Lung (tissue), 12 donors: Measurements from ENCODE around the gene PIGV. TPM values are rescaled to one million over a fixed set of nuclear protein-coding genes. Genes with fewer than 3 reads are reported as not detected.
"Not testable (repeated sequence)": the region's sequence is repeated elsewhere in the genome, so short reads cannot be mapped to it uniquely, and the experiment has no call there.

Source experiments
- ATAC-seq: fragments of 200-7000 bp; cut with Tn5 transposase; one replicate; pipeline ENCODE4 v1.9.1; 2020; ENCODE audit warnings: moderate number of reproducible peaks; ENCODE audit not compliant: insufficient read depth, low FRiP score
- DNase-seq, 3 donors: peaks; one replicate each; pipeline ENCODE4 v3.0.0-alpha.2; 2013 to 2017
- H3K27ac ChIP-seq, 2 donors: one replicate each; pipeline ENCODE4 v1.5.1; 2013; ENCODE audit warnings: mild to moderate bottlenecking in 2 of 2, moderate library complexity in 2 of 2, control low read depth in 1 of 2, inconsistent platforms in 1 of 2, low read depth in 1 of 2, low read length in 1 of 2
- H3K27me3 ChIP-seq, 3 donors: one replicate each; pipeline ENCODE4 v1.5.1; 2013; ENCODE audit warnings: low read length in 2 of 3; ENCODE audit not compliant: control insufficient read depth in 3 of 3, insufficient read depth in 3 of 3
- H3K36me3 ChIP-seq, 4 donors: one replicate each; pipeline ENCODE4 v1.5.1; 2013; ENCODE audit warnings: low read length in 4 of 4, mild to moderate bottlenecking in 1 of 4, moderate library complexity in 1 of 4; ENCODE audit not compliant: control insufficient read depth in 4 of 4, insufficient read depth in 4 of 4
- H3K4me1 ChIP-seq, 5 donors: one replicate each; pipeline ENCODE4 v1.5.1; 2013; ENCODE audit warnings: low read length in 5 of 5, mild to moderate bottlenecking in 2 of 5, moderate library complexity in 1 of 5; ENCODE audit not compliant: control insufficient read depth in 5 of 5, insufficient read depth in 5 of 5
- H3K4me3 ChIP-seq: one replicate; pipeline ENCODE4 v1.5.1; 2013; ENCODE audit warnings: mild to moderate bottlenecking, control low read depth, moderate library complexity
- H3K9ac ChIP-seq, 2 donors: one replicate each; pipeline ENCODE4 v1.5.1; 2013; ENCODE audit warnings: low read length in 2 of 2, control low read depth in 1 of 2; ENCODE audit not compliant: insufficient read depth in 1 of 2
- H3K9me3 ChIP-seq, 4 donors: one replicate each; pipeline ENCODE4 v1.5.1; 2013; ENCODE audit warnings: low read length in 3 of 4, mild to moderate bottlenecking in 1 of 4, moderate library complexity in 1 of 4; ENCODE audit not compliant: control insufficient read depth in 4 of 4, insufficient read depth in 3 of 4
- CTCF ChIP-seq: IDR thresholded peaks from 2 replicates; pipeline ENCODE4 v1.5.1; 2012; ENCODE audit warnings: mild to moderate bottlenecking; ENCODE audit errors: control extremely low read depth, extremely low read depth
- WGBS, 2 donors: extraction: QIAGEN DNeasy Blood & Tissue Kit; methylation state at CpG; one replicate each; pipeline ENCODE4 v1.1.7; 2013; 5-methylcytosine and 5-hydroxymethylcytosine counted together
- polyA plus RNA-seq, 2 donors: library from polyadenylated mRNA; stranded (reverse); fragments of 200-250 nt; gene quantifications; one replicate each; pipeline ENCODE4 v1.2.1, GENCODE V29; 2013
- total RNA-seq, 2 donors: library from RNA; depleted of rRNA in 1 of 2; stranded (reverse); fragments of >200 nt in 1 of 2; gene quantifications; one replicate each; pipeline ENCODE4 v1.2.1, GENCODE V29; 2014 to 2021
- donor health status: control.
- donor health status: control.
- donor health status: Bipolar disorder and iron deficiency.
- donor health status: healthy.
- donor health status: DM: yes; HTN: yes; CAD: no.

The PIGV gene
- total and polyA plus RNA-seq, 4 donors = 6.8 to 14.3 (median 13.0) TPM

DNA sequence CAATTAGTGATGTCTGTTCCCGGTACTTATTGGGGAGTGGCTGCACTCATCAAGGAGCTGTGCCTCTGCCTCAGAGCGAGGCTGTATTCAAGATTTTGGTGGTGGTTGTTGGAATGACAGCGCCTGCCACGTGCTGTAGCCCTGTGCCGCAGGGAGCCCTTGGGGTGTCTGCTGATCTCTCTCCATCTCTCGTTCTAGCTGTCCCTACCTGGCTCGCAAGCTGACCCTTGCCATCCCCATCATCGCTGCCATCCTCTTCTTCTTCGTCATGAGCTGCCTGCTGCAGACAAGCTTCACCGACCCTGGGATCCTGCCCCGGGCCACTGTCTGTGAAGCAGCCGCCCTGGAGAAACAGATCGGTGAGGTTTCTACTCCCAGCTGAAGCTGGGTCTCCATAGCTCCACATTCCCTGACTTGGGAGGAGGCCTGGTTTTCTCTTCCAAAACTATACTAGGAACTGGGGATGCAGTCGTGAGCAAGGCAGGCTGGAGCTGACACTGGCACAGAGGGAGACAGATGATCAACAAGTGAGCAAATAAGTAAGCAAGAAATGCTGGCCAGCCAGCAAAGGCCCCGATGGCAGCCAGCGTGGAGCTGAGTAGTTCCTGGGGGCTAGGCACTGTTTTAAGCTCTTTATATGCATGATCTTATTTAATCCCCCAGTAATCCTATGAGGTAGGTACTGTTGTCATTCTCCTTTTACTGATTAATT is 44.7 kb downstream of the PIGV start:
- DNase-seq (no peak), ATAC-seq (no peak)
- Histone ChIP-seq H3K4me3 (no peak overlapping the region), H3K9me3 (no peaks in the 10 kb centered on the region), H3K27me3 (no peaks in the 10 kb centered on the region), H3K9ac (no peak overlapping the region), H3K27ac (peak overlapping the region in 1 of 2 donors; percentile 28), H3K36me3 (peaks cover 0 to 34% (median 23%) of the 10 kb centered on the region in 4 donors), H3K4me1 (peaks cover 0 to 20% (median 12%) of the 10 kb centered on the region in 5 donors)
- WGBS, 2 donors = 91 to 92% methylated on average over 16 of the region's 16 CpGs
- no peak for TF ChIP-seq CTCF

GRCh38 chr1:26833432-26834405 is 46.0 kb downstream of the PIGV start:
- no peak overlapping the region for H3K4me3 ChIP-seq
- ATAC-seq (peak; percentile 60), DNase-seq (no peak)
- H3K27ac ChIP-seq = peak overlapping the region in 1 of 2 donors; percentile 45
- H3K27me3 ChIP-seq = no peaks in the 10 kb centered on the region
- no peaks in the 10 kb centered on the region for H3K9me3 ChIP-seq
- TF ChIP-seq CTCF = peak; percentile 9
- no peak overlapping the region for H3K9ac ChIP-seq
- peaks cover 0 to 39% (median 23%) of the 10 kb centered on the region in 4 donors for H3K36me3 ChIP-seq
- WGBS, 2 donors = 52 to 70% methylated on average over 23 of the region's 23 CpGs
- H3K4me1 ChIP-seq = peaks cover 0 to 8% (median under 1%) of the 10 kb centered on the region in 5 donors

DNA sequence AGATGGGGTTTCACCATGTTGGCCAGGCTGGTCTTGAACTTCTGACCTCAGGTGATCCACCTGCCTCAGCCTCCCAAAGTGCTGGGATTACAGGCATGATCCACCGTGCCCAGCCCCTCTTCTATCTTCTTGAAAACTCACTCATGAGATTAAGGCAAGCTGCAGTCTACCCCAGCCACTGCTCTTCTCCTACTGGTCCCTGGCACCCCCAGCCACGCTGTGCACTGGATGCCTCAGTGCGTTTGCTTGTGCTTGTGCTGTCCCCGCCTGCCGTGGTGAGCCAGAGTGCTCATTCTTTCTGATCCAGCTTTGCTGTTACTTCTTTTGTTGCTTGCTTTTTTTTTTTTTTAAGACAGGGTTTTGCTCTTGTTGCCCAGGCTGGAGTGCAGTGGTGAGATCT is 49.9 kb downstream of the PIGV start:
- not testable (repeated sequence) for H3K9ac ChIP-seq, ATAC-seq, H3K9me3 ChIP-seq, H3K4me3 ChIP-seq, DNase-seq, H3K27me3 ChIP-seq, H3K27ac ChIP-seq, H3K4me1 ChIP-seq
- 91 to 96% methylated on average over 5 of the region's 5 CpGs for WGBS, 2 donors
- peaks cover 0 to 44% (median 22%) of the 10 kb centered on the region in 4 donors for H3K36me3 ChIP-seq
